Progenitor cell of endocrine pancreas (in vitro differentiated cells): Measurements from ENCODE around the gene MUC6. TPM values are rescaled to one million over a fixed set of nuclear protein-coding genes. Genes with fewer than 3 reads are reported as not detected.

ENCODE experiments used
- DNase-seq: peaks from one replicate; pipeline ENCODE4 v3.0.0; 2021; ENCODE audit warnings: low spot score; ENCODE audit not compliant: unreplicated experiment
- H3K27ac Mint-ChIP-seq: 2 replicates; pipeline ENCODE4 v1.8.0; 2021; ENCODE audit warnings: mild to moderate bottlenecking, moderate library complexity, mixed read lengths
- H3K27me3 Mint-ChIP-seq: 2 replicates; pipeline ENCODE4 v1.8.0; 2021; ENCODE audit warnings: mixed read lengths
- H3K36me3 Mint-ChIP-seq: 2 replicates; pipeline ENCODE4 v1.8.0; 2022; ENCODE audit warnings: mixed read lengths; ENCODE audit not compliant: insufficient read depth
- H3K4me1 Mint-ChIP-seq: 2 replicates; pipeline ENCODE4 v1.8.0; 2021; ENCODE audit warnings: low read depth, mixed read lengths
- H3K4me3 Mint-ChIP-seq: 2 replicates; pipeline ENCODE4 v1.8.0; 2021; ENCODE audit warnings: low read depth, mild to moderate bottlenecking, moderate library complexity, mixed read lengths
- H3K9me3 Mint-ChIP-seq: 2 replicates; pipeline ENCODE4 v1.8.0; 2021; ENCODE audit warnings: low read depth, mixed read lengths
- CTCF ChIP-seq: fragments of 200-600 bp; sonication (generic); IDR thresholded peaks from one replicate; pipeline ENCODE4 v1.5.0; 2021; ENCODE audit warnings: antibody characterized with exemption, mild to moderate bottlenecking; ENCODE audit not compliant: unreplicated experiment
- total RNA-seq: library from RNA; stranded (reverse); gene quantifications from 2 replicates; pipeline ENCODE4 v1.2.1, GENCODE V29; 2021

The MUC6 gene
- total RNA-seq, 1 donor from 2014 or later: 1.6 TPM

GRCh38 chr11:992577-992976 is 43.9 kb downstream of the MUC6 start:
- TF ChIP-seq CTCF: no peak
- Mint-ChIP-seq H3K4me3 (no peak overlapping the region), H3K27ac (no peak overlapping the region), H3K4me1 (peaks cover 2% of the 10 kb centered on the region), H3K9me3 (no peaks in the 10 kb centered on the region), H3K27me3 (no peaks in the 10 kb centered on the region), H3K36me3 (peaks cover 10% of the 10 kb centered on the region)
- DNase-seq: no peak

- peaks cover 2% of the 10 kb centered on the region for H3K4me1 Mint-ChIP-seq
- no peak overlapping the region for H3K27ac Mint-ChIP-seq
- H3K36me3 Mint-ChIP-seq: peaks cover 10% of the 10 kb centered on the region
- no peaks in the 10 kb centered on the region for H3K9me3 Mint-ChIP-seq
- H3K27me3 Mint-ChIP-seq: no peaks in the 10 kb centered on the region
- no peak for TF ChIP-seq CTCF
- H3K4me3 Mint-ChIP-seq: no peak overlapping the region
- no peak for DNase-seq
These were observed 44.7 kb downstream of the MUC6 start for GRCh38 chr11:991711-992307.

GRCh38 chr11:991034-991433 is 45.5 kb downstream of the MUC6 start:
- Mint-ChIP-seq H3K4me3 (no peak overlapping the region), H3K36me3 (peaks cover 10% of the 10 kb centered on the region), H3K4me1 (peaks cover 2% of the 10 kb centered on the region), H3K27ac (no peak overlapping the region), H3K27me3 (no peaks in the 10 kb centered on the region), H3K9me3 (no peaks in the 10 kb centered on the region)
- TF ChIP-seq CTCF: no peak
- DNase-seq: no peak

GRCh38 chr11:990101-990500 is 46.4 kb downstream of the MUC6 start:
- peaks cover 9% of the 10 kb centered on the region for H3K36me3 Mint-ChIP-seq
- H3K4me3 Mint-ChIP-seq: no peak overlapping the region
- no peaks in the 10 kb centered on the region for H3K9me3 Mint-ChIP-seq
- no peak for DNase-seq
- H3K27me3 Mint-ChIP-seq: no peaks in the 10 kb centered on the region
- no peaks in the 10 kb centered on the region for H3K4me1 Mint-ChIP-seq
- no peak for TF ChIP-seq CTCF
- no peak overlapping the region for H3K27ac Mint-ChIP-seq

GRCh38 chr11:987671-988070 is 48.8 kb downstream of the MUC6 start:
- peaks cover 11% of the 10 kb centered on the region for H3K36me3 Mint-ChIP-seq

More at GRCh38 chr11:987671-988070, 48.8 kb downstream of the MUC6 start:
- DNase-seq: no peak
- H3K27me3 Mint-ChIP-seq: no peaks in the 10 kb centered on the region
- no peaks in the 10 kb centered on the region for H3K9me3 Mint-ChIP-seq
- H3K4me3 Mint-ChIP-seq: no peak overlapping the region
- H3K4me1 Mint-ChIP-seq: no peaks in the 10 kb centered on the region
- H3K27ac Mint-ChIP-seq: peak overlapping the region; percentile 59
- TF ChIP-seq CTCF: no peak
